NCI-H146 treated with DMSO at 0.1 percent for 48 hours (cell line): ENCODE data around the gene PRKG2.

Source experiments
- DNase-seq: peaks from one replicate; lab custom pipeline; 2025; ENCODE audit not compliant: unreplicated experiment; lab: John Stamatoyannopoulos, UW

PRKG2 gene

GRCh38 chr4:81218206-81218605 is 3.2 kb upstream of the PRKG2 start:
- DNase-seq = no peak

- DNase-seq = no peak
These were observed 2.8 kb upstream of the PRKG2 start for GRCh38 chr4:81217779-81218178.

GRCh38 chr4:81215931-81216330 is 909 bp upstream of the PRKG2 start:
- no peak for DNase-seq

- no peak for DNase-seq
These were observed 710 bp downstream of the PRKG2 start for GRCh38 chr4:81214144-81214880.

GRCh38 chr4:81213671-81214070 is 1.4 kb downstream of the PRKG2 start:
- no peak for DNase-seq

- DNase-seq = no peak
These were observed 3.1 kb downstream of the PRKG2 start for GRCh38 chr4:81211956-81212355.

GRCh38 chr4:81207828-81208227 is 7.2 kb downstream of the PRKG2 start:
- no peak for DNase-seq

GRCh38 chr4:81205302-81205701 is 9.7 kb downstream of the PRKG2 start:
- DNase-seq = no peak

GRCh38 chr4:81204571-81204970 is 10.5 kb downstream of the PRKG2 start:
- DNase-seq = no peak

- DNase-seq = no peak
These were observed 15.2 kb downstream of the PRKG2 start for GRCh38 chr4:81199831-81200230.

- no peak for DNase-seq
These were observed 16.4 kb downstream of the PRKG2 start for GRCh38 chr4:81198609-81199008.

GRCh38 chr4:81197864-81198524 is 17.0 kb downstream of the PRKG2 start:
- no peak for DNase-seq

GRCh38 chr4:81196126-81196650 is 18.8 kb downstream of the PRKG2 start:
- no peak for DNase-seq

GRCh38 chr4:81195475-81195874 is 19.5 kb downstream of the PRKG2 start:
- no peak for DNase-seq

GRCh38 chr4:81194286-81194685 is 20.7 kb downstream of the PRKG2 start:
- DNase-seq = no peak

- DNase-seq = no peak
These were observed 34.1 kb downstream of the PRKG2 start for GRCh38 chr4:81180916-81181315.

GRCh38 chr4:81179326-81179725 is 35.7 kb downstream of the PRKG2 start:
- DNase-seq = no peak

GRCh38 chr4:81173213-81173612 is 41.8 kb downstream of the PRKG2 start:
- DNase-seq = no peak

GRCh38 chr4:81166458-81167160 is 48.4 kb downstream of the PRKG2 start:
- DNase-seq = no peak

GRCh38 chr4:81165861-81166430 is 49.1 kb downstream of the PRKG2 start:
- no peak for DNase-seq

GRCh38 chr4:81164623-81165416 is 50.2 kb downstream of the PRKG2 start:
- no peak for DNase-seq
